ENCODE results near the gene SGSM1. TPM values are rescaled to one million over a fixed set of nuclear protein-coding genes. Genes with fewer than 3 reads are reported as not detected.

Gene SGSM1
- total RNA-seq, 1 experiment from 2014 or later: not detected

DNA sequence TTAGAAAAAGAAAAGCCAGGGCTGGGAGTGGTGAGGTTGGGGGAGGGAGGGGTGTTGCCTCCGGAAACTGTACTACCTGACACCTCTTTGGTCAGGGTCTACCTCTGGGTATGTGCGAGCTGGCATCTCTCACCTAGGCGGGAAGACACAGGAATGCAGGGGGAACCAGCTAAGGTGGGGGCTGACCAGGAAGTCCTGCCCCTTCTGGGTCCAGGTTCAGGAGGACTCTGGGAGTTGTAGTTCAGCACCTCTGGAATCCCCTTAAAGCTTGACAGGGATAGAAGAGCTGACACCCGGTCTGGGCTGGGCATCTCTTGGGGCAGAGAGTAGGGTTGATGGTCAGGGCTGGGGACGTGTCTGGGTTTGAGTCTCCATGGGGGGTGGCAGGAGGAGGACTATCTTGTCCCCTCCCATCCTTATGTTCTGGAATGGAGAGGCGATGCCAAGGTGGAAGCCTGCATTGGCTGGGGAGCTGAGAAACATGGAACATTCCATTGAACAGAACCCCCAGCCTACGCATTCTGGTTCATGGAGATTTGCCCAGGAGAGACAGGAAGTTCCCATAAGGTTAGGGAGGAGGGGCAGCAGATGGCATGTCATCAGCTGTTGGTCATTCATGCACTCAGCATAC is 144.4 kb downstream of the SGSM1 start:
- peak; percentile 65 for DNase-seq (ENCODE audit: low read depth)

DNA sequence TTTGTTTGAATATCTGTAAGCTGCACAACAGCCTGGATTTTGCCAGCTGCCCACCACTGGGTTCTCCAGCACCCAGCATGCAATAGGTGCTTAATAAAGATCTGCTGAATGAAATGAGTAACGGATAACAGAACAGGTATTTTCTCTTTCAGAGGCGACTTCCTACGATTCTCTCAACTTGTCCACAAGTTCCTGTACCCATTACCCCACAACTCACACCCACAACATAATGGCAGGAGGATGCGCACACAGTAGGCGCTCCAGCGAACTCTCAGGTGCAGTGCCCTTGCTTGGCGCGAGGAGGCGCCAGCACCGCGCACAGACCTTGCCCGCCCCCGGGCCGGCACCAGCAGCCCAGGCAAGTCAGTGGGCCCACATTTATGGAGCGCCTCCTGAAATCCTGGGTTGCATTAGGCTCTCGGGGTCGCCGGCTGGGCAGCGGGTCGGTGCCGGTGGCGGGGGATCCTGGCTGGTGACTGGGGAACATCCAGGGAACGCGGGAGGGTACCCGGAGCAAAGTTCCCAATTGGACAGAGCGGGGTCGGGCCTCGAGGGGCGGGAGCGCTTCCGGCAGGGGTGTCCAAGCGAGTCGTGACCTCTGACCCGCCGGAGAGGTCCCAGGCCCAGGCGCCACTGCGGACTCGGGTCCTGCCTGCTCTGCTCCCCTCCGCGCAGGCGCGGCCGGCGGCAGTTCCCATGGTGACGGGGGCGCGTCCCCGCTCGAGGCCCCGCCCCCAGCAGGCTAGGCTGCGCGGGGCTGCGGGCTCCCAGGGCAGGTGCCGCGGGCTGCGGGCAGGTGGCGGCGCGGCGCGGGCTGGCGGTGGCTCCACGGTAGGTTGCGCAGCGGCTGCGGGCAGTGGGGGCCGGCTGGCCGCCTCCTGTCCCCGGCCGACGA is 146.2 kb downstream of the SGSM1 start, which contains the start of gene KIAA1671:
Gene KIAA1671 (plus strand): TSS at position 775 of the 895 bp plus-strand sequence. CDS start 75,284 bp downstream, outside the sequence.
- peak; percentile 67 for DNase-seq (ENCODE audit: low read depth)

DNA sequence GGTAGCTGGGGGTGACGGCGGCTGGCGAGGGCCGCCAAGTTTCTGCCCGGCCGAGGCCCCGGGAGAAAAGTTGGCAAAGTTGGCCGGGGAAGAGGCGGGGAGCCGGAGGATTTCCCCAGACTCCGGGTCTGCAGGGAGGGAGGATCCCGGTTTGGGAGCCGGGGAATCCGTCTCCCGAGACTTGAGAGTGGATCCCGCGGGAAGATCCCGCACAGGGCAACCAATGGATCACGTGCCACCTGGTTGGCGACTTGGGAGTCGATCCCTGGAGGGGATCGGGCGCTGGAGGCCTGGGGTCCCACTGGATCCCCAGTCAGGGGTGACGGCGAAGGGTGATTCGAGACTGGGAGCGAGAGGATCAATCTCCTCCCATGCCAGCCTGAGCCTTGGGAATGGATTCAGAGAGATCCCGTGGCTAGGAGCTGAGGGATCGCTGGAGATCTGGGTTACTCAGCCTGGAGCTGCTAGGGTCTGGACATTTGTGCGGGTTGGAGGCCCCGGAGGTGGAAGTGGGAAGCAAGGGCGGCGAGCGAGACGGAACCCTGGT is 146.9 kb downstream of the SGSM1 start:
- peak; percentile 71 for DNase-seq (ENCODE audit: low read depth)

DNA sequence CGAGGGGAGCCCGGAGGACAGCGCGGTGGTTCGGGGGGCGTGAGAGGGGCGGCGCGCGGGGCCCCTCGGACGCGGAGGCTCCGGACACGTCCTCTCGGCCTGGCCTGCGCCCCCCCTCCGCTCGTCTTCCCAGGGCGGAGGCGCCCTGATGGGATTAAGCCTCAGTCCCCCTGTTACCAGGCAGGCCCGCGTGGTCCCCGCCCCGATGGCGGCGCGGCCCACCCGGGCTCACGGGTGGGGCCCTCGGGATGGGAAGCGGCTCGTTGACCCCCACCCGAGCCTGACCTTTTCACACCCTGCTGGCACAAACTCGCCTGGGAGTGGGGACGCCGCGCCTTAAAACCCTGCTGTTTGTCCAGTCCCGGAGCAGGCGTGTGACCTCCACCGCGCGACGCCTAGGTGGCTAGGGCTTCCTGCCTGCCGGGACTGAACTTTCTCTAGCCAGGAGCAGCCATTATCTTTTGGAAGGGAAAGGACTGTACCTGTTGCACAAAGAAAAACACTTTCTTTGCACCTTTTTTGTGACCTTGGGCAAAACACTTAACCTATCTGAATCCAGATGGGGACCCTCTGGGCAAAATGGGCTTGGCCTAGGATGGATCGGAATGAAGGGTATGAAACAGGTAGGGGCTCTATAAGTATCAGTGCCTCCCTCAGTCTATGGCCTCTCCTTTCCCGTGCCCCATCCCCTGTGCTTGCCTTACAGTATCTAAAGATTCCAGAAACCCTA is 147.5 kb downstream of the SGSM1 start:
- DNase-seq (ENCODE audit: low read depth): no peak

DNA sequence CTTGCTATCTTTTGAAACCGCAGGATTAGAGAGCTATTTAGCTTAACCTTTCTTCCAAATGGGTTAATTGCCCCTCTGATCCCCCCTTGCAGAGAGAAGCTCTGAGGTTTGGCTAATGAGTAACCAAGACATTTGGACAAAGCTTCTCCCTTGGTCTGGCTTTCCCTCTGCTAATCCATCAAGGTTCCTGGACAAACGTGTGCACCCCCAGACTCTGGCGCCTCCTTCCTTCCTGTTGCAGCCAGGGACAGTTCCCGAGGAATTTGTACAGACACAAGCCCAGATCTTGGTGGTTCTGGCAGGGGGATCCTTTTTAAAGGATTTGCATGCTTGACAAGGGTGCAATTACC is 148.1 kb downstream of the SGSM1 start:
- no peak for DNase-seq (ENCODE audit: low read depth)

DNA sequence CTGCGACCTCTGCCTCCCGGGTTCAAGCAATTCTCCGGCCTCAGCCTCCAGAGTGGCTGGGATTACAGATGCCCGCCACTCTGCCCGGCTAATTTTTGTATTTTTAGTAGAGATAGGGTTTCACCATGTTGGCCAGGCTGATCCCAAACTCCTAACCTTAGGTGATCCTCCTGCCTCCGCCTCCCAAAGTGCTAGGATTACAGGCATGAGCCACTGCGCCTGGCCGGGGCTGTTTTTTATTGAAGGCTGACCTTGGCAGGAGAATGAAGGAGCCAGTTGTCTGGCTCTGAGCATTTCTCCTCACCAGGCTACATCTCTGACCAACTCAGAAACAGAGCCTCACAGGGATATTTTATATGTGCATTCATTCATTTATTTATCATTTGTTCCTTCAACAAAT is 148.8 kb downstream of the SGSM1 start:
- no peak for DNase-seq (ENCODE audit: low read depth)

DNA sequence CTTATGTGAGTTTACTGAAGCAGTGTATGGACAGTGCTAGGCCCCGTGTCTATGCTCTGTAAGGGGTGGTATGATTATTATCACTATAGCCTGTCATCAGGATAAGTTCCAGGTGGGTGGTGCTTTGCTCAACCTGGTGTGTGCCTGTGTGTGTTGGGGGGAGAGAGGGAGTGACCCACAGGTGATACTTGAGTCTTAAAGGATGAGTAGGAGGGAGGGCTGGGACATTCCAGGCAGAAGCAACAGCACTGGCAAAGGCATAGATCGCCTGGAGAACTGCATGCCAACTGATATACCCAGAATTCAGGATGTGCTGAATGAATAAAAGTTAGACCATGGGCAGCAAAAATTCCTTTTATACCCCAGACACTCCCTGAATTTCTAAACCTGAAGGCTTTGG is 151.0 kb downstream of the SGSM1 start:
- no peak for DNase-seq (ENCODE audit: low read depth)

DNA sequence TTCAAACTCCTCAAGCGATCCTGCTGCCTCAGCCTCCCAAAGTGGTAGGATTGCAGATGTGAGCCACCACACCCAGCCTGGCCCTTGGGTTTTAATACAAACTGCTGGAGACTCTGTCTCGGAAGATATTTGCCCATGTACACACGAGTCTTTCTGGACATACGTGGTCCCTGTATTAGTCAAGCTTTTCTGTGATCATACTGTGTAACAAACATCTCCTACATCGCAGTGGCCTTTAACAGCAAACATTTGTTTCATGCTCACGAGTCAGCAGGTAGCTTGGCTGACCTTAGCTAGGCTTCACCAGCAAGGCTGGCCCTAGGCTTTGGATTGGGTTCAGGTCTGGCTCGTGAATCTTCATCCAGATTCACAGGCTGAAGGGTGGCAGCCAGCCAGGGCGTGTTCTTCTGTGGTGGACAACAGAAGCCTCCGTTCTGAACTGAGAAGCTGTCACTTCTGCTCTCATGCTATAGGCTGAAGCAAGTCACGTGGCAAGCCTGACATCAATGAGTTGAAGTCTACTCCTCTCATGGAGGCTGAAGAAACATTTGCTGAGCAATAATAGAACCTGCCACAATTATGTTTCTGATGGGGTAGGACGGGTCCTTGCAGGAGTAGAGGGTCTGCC is 155.3 kb downstream of the SGSM1 start:
- no peak for DNase-seq (ENCODE audit: low read depth)

DNA sequence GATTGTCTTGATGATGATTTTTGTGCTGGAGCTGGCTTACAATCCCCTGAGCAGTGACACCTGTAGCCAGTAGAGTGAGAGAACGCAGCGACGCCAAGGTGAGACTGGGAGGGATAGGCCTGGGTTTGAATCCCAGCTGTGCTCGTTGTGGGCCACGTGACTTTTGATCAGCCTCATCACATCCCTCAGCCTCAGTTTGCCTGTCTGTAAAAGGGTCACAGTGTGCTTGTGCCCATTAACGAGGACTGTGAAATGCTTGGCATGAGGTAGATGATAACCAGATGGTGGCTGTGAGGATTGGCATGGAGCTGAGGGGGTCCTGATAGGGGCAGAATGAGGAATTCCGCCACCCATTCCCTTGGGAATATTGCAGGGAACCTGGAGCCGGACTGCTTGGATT is 156.1 kb downstream of the SGSM1 start:
- no peak for DNase-seq (ENCODE audit: low read depth)

DNA sequence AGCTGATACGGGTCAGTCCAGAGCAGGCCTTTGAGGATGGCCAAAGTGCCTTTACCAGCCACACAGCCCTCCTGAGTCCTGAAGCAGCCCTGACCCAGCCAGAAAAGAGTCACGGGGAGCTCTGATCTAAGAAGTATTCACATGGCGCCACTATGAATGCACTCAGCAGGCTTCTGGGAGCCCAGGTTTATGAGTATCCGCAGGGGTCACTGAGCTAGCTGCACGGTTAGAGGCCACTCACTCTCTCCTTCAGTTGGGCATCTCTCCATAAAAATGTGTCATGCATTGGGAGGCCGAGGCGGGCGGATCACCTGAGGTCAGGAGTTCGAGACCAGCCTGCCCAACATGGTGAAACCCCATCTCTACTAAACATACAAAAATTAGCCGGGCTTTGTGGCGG is 156.8 kb downstream of the SGSM1 start:
- no peak for DNase-seq (ENCODE audit: low read depth)

DNA sequence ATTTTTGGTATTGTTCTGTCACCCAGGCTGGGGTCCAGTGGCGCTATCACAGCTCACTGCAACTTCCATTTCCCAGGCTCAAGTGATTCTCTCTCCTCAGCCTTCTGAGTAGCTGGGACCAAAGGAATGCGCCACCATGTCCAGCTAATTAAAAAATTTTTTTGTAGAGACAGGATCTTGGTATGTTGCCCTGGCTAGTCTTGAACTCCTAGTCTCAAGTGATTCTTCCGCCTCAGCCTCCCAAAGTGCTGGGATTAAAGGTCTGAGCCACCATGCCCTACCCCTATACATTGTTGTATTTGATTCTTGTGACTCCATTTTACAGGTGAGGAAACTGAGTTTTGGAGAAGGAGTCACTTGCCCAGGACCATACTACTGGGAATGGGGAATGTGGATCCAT is 158.4 kb downstream of the SGSM1 start:
- DNase-seq (ENCODE audit: low read depth): no peak

DNA sequence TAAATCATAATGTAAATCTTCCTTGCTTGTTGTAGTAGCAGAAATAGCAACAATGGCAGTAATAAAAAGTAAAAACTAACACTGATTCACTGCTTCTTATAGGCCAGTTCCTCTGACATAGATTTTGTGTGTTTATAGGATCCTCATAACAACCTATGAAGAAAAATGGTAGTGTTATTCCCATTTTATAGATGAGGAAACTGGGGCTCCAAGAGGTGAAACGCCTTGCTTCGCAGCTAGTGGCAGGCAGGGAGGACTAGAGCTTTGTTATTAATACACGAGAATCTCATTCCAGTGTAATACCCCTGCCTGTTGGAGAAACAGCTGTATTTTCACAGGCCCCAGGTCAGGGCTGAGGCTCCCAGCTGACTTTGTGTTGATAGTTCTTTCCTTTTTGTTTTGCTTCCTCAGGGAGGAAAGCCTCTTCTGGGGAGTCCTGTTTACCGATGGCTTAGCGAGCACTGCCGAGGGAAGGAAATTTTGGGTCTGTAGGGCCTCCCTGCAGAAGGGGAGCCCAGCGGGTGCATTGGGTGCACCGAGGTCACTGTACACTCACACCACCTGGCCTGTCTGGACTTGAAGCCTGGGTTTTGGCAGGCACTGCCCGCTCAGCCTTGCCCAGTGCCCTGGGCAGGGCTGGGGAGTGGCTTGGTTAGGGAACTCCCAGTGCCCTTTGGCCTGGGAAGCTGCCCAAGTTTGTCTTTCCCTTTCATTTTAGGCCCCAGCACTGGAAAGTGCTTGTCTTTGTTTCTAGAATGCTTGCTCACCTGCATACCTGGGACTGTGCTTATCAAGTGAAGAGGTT is 160.0 kb downstream of the SGSM1 start:
- DNase-seq (ENCODE audit: low read depth): no peak

DNA sequence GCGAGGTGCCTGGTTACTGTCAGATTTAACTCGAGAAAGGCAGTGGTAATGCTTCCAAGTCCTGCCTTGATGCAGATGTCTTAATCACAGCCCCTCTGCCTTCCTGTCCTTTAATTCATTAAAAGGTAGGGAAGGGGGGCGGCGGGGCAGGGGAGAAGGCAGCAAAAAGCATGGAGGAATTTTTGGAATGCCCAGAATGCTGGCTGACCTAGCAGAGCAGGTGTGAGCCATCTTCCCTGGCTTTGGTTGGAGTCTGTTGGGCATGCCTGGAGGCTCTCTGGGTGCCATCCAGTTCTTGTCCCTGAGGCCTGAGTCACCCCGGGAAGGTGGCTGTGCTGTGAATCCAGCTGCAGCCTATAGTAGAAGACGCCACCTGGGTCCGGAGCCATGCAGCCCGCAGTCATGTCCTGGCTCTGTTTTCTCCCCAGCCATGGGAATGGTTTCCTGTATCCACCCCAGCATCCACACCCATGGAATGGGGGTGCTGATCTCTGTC is 162.1 kb downstream of the SGSM1 start:
- peak; percentile 92 for DNase-seq (ENCODE audit: low read depth)

DNA sequence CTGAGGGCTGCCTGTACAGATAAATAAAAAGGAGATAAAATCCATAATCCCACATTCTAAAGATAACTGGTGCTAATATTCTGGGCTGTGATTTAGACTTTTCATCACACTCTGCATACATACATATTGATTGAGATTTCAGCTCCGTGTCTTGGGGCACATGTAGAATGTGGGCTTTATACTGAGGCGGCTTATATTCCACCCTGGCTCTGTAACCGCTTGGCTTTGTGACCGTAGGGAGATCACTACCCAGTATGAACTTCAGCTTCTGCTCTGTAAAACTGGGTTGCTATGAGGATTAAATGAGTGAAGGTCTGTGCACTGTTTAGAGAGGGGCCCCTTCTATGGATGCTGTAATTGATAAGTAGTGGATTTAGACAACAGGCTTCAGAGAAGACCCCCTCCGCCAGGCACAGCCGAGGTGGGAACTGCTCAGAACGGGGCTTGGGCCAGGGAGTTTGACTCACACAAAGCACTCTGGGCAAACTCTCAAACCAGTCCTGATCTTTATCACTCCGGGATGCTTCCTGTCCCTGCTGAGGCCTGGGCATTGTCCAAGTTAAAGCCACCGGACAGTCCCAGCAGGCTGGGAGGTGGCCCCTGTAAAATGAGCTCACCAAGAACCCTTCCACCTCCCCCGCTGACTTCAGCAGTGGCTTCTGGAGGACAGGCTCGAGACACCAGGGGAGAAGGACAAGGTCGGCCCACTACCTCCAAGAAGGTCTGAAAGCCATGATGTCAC is 163.7 kb downstream of the SGSM1 start:
- peak; percentile 94 for DNase-seq (ENCODE audit: low read depth)

DNA sequence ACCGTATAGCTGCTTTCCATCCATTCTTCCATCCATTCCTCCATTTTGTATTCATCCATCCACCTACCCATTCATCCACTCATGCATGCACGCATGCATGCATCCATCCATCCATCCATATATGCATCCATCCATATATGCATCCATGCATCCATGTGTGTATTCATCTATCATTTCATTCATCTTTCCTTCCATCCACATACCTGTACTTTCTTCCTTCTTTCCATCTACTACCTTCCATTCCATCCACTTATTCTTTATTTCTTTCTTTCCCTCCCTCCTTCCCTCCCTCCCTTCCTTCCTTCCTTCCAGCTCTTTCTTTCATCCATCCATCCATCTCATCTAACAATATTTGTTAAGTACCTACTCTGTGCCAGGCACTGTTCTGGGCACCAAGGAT is 166.4 kb downstream of the SGSM1 start:
- DNase-seq (ENCODE audit: low read depth): no peak

DNA sequence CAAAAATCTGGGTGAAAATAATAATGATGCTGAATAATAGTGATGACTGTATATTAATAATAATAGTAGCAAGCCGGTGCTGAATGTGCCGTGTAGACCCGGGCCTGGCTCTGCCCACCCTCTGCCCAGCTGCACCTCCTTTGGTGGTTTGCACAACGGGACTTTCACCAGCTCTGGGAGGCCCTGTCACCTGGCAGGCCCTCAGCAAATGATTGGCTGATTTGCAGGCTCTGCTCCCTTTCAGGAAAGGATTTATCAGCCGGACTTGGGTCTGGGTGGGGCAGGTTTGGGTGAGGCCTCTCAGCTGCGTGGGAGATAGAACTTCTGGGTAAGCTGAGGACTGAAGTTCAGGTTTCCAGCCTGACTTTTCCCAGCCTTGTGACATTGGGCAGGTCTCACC is 167.9 kb downstream of the SGSM1 start:
- DNase-seq (ENCODE audit: low read depth): no peak

DNA sequence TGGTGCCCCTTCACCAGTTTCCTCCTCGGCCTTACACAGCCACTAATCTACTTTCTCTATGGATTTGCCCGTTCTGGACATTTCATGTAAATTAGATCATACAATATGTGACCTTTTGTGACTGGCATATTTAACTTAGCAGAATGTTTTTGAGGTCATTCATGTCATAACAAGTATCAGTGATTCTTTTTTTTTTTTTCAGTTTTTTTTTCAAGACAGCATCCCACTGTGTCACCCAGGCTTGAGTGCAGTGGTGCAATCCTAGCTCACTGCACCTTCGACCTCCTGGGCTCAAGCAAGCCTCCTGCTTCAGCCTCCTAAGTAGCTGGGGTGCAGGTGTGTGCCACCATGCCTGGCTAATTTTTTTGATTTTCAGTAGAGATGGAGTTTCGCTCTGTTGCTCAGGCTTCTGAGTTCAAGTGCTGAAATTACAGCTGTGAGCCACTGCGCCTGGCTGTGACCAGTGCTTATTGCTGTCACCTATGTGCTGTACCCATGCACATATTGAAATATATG is 169.2 kb downstream of the SGSM1 start:
- DNase-seq (ENCODE audit: low read depth): no peak

DNA sequence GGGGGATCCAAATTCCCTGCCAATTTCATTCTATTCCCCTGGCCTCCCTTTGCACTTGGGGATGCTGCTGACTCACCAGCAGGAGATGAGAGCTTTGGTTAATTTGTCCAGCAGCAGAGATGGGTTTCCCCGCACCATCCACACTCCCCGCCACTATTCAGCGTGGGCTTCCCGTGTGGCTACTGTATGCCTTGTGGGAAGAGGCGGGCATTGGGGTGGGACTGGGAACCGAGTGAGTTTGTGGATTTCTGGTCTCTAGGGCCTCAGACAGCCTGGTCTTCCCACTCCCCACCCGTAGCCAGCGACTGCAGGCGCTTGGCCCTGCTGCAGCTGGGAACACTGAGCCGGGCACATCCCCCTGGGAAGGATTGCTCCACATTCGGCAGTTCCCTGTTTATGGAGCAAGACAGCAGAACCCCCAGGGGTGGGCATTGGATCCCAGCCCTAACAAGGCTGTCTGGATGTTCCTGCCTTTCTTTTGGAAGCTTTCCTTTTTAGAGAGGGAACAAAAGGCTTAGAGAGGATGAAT is 169.9 kb downstream of the SGSM1 start:
- DNase-seq (ENCODE audit: low read depth): peak; percentile 56

DNA sequence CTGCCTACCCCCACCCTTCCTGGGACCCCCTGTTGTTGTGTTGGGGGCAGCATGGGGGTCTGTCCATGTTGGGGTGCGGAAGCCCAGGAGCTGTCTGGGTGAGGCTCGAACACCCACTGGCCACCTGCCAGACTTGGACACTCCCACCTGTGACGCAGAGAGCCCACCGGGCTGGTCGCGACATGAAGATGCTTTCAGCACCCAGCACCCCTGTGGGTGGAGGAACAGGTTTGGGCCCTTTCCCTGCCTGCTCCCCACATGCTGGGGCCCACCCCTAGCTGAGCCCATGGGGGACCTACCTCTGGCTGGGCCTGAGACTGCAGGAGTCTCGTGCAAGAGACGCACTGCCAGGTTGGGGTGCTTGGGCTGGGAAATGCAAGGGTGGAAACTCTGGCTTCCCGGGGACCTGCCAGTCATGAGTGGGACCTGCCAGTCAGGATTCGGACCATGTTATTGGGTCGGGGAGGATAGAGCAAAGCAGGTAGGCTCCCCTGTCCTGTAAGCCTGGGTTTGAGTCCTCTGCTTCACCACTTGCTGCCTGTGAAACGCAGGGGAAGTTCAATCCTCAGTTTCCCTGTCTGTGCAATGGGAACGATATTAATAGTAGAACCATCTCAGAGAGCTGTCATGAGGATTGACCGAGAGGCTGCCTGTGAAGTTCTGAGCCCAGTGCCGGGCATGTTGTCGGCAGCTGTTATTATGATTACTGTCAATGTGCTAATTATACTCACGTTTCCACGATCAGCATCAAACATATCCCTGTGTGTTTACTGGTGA is 170.6 kb downstream of the SGSM1 start:
- no peak for DNase-seq (ENCODE audit: low read depth)
